Fibroblast of pulmonary artery (primary cell): Measurements from ENCODE around the gene CCL3.

ENCODE experiments used
- DNase-seq: peaks from one replicate; pipeline ENCODE4 v3.0.0-alpha.2; 2010; ENCODE audit warnings: low read depth
- H3K4me3 ChIP-seq: replicated peaks from 2 replicates; pipeline ENCODE4 v1.5.1; 2011; ENCODE audit warnings: low read depth, mild to moderate bottlenecking, control low read depth, low read length, moderate library complexity
- TF ChIP-seq, protein P1 (sequence below): IDR thresholded peaks from 2 replicates; pipeline ENCODE4 v1.5.1; 2011; ENCODE audit warnings: mild to moderate bottlenecking, control low read depth, low read length, inconsistent platforms; ENCODE audit errors: missing control alignments

Gene CCL3

DNA sequence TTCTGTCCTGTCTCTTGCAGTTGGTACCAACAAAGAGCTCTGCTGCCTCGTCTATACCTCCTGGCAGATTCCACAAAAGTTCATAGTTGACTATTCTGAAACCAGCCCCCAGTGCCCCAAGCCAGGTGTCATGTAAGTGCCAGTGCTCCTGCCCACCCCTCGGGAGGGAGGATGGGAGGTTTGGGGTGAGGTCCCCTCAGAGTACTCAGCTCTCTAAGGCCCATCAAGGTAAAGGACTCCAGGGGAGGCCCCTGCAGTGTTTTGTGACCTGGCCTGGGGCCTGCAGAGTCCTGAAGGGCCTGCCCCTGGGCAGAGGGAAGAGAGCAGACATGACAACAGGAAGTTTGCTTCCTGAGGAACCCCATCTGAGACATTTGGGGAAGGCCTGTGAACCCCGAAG, 19.5 kb downstream of the CCL3 start:
- no peak for DNase-seq
- TF ChIP-seq, protein P1, sequence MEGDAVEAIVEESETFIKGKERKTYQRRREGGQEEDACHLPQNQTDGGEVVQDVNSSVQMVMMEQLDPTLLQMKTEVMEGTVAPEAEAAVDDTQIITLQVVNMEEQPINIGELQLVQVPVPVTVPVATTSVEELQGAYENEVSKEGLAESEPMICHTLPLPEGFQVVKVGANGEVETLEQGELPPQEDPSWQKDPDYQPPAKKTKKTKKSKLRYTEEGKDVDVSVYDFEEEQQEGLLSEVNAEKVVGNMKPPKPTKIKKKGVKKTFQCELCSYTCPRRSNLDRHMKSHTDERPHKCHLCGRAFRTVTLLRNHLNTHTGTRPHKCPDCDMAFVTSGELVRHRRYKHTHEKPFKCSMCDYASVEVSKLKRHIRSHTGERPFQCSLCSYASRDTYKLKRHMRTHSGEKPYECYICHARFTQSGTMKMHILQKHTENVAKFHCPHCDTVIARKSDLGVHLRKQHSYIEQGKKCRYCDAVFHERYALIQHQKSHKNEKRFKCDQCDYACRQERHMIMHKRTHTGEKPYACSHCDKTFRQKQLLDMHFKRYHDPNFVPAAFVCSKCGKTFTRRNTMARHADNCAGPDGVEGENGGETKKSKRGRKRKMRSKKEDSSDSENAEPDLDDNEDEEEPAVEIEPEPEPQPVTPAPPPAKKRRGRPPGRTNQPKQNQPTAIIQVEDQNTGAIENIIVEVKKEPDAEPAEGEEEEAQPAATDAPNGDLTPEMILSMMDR = no peak

DNA sequence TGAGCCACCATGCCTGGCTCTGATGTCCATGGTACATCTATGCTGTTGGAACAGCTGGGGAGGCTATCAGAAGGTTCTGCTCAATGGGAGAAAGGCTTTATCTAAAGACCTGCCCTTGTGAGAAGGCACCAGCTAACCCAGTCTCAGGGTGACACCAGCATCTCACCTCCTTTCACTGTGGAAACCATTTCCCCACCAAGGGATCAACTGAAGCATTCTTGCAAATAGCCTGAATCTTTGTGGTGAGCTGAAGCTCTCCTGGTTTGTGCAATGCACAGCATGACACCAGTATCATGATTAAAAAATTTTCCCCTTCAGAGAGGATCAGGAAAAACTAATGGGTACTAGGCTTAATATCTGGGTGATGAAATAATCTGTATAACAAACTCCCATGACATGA, 20.8 kb downstream of the CCL3 start:
- TF ChIP-seq, protein P1 = no peak
- no peak overlapping the region for H3K4me3 ChIP-seq
- DNase-seq = no peak

More for the DNA sequence above, 19.5 kb downstream of the CCL3 start:
- no peak overlapping the region for H3K4me3 ChIP-seq

DNA sequence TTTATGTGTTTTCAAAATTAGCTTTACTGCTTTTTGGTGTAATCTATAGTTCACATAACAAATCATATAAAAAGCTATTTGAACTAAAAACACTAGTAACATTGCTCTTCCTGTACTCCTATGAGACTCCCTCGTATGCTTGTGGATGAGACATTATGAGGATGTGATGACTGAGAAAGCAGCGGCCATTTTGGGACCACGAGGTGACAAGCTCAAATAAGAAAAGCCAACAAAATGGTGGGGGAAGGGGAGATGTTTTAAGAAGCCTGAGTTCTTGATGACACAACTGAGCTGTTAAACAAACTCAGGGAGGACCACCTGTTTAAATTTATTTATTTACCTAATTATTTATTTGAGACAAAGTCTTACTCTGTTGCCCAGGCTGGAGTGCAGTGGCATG, 21.4 kb downstream of the CCL3 start:
- no peak for DNase-seq
- H3K4me3 ChIP-seq = no peak overlapping the region
- TF ChIP-seq, protein P1 = no peak

DNA sequence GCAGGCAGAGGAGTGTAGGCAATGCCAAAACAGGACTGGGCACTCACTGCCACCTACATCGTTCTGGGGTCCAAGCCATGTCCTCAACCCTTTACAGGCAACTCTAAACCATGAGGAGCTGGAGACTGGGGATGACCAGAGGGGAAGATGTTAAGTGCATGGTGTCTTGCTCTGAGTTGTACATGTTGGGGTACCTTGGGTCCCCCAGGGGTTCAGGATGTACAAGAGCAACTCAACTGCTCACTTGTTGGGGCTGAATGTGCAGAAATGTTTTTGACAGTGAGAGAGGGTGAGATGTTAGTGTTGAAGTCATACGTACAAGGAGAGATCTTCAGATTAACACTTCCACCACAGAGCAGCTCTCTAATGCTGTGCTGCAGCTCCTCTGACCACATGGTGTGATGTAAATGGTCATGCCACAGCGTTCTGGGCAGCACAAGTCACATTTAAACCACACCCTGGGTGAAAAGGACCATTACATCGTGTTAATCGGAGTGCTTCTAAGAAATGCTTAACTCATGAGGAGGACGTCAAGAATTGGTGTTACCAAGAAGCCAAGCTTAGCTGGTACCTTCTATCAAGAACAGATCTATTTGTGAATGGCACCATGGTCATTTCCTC, 23.5 kb downstream of the CCL3 start:
- DNase-seq = no peak
- no peak overlapping the region for H3K4me3 ChIP-seq
- TF ChIP-seq, protein P1 = no peak

DNA sequence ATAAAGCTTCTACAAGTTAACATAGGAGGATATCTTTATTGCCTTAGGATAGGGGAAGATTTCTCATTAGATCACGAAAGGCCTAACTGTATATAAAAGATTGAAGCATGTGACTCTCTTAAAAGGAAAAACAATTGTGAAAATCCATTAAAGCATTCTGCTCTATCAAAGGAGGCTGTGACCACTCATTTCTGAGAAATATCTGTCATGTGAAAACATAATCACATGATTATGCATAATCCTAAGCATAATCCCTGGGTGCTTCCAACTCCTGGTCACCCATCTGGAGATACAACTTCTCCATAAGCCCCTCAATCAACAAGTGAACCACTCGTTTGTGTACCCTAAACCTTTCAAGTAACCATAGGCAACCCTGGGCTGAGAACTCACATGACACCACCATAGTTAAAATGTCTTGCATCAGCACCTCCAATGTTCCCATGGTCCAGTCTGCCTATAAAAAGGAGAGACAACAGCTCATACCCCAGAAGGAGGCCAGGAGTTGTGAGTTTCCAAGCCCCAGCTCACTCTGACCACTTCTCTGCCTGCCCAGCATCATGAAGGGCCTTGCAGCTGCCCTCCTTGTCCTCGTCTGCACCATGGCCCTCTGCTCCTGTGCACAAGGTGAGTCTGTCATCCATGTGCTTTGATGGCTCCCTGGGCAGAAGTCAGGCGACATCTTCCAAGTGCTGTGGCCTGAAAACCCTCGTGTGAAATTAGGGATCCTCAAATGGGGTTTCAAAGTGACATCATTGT, 26.0 kb downstream of the CCL3 start, which contains the start of gene CCL18:
Gene CCL18 (plus strand): TSS at position 487 of the 756 bp plus-strand sequence. CDS start 71 bp downstream, at position 558.
- TF ChIP-seq, protein P1 = no peak
- DNase-seq = no peak
- H3K4me3 ChIP-seq = no peak within 1 kb of the TSS

DNA sequence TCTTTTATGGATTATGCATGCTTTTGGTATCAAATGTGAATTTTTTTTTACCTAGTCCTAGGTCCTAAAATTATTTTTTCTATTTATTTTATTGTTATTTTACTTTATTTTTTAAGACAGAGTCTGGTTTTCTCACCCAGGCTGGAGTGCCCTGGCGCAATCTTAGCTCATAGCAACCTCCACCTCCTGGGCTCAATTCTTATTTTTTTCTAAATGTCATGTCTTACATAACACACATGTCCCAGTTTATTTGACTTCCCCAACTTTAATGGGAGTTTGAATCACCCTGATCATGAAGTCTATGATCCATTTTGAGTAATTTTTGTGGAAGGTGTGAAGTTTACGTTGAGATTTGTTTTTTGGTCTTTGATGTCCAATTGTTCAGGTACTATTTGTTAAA, 29.1 kb downstream of the CCL3 start:
- DNase-seq = no peak
- TF ChIP-seq, protein P1 = no peak
- H3K4me3 ChIP-seq = no peak overlapping the region
